SJCRH30 (cell line): ENCODE measurements around the gene TRAPPC1. TPM values are rescaled to one million over a fixed set of nuclear protein-coding genes. Genes with fewer than 3 reads are reported as not detected.
A peak's percentile ranks its signal among the peaks of the same experiment; 100 is the strongest.

Experiments used
- DNase-seq, 2 experiments: peaks; one replicate each; pipeline ENCODE4 v3.0.0-alpha.2; 2015 to 2020
- H3K27ac ChIP-seq: fragments of 250-450 bp; sonication (Bioruptor Pico); 2 replicates; pipeline ENCODE4 v1.5.1; 2020; ENCODE audit warnings: mild to moderate bottlenecking, moderate library complexity
- H3K27me3 ChIP-seq: fragments of 250-450 bp; sonication (Bioruptor Pico); 2 replicates; pipeline ENCODE4 v1.5.1; 2020; ENCODE audit warnings: mild to moderate bottlenecking, moderate library complexity
- H3K36me3 ChIP-seq: fragments of 250-450 bp; sonication (Bioruptor Pico); 2 replicates; pipeline ENCODE4 v1.5.1; 2020; ENCODE audit warnings: mild to moderate bottlenecking, moderate library complexity
- H3K4me1 ChIP-seq: fragments of 250-450 bp; sonication (Bioruptor Pico); 2 replicates; pipeline ENCODE4 v1.5.1; 2020; ENCODE audit warnings: mild to moderate bottlenecking, moderate library complexity
- H3K4me3 ChIP-seq: fragments of 250-450 bp; sonication (Bioruptor Pico); 2 replicates; pipeline ENCODE4 v1.5.1; 2020; ENCODE audit warnings: mild to moderate bottlenecking, moderate library complexity
- H3K9me3 ChIP-seq: fragments of 250-450 bp; sonication (Bioruptor Pico); replicated peaks from 2 replicates; pipeline ENCODE4 v1.5.1; 2020; ENCODE audit warnings: mild to moderate bottlenecking, moderate library complexity
- total RNA-seq: library from RNA; depleted of rRNA; stranded (reverse); fragments of >200 nt; shearing (Covaris generic); gene quantifications from 2 replicates; pipeline ENCODE4 v1.2.3, GENCODE V29; 2014

Gene TRAPPC1
- total RNA-seq, 1 experiment from 2014 or later, result 38.8 TPM

DNA sequence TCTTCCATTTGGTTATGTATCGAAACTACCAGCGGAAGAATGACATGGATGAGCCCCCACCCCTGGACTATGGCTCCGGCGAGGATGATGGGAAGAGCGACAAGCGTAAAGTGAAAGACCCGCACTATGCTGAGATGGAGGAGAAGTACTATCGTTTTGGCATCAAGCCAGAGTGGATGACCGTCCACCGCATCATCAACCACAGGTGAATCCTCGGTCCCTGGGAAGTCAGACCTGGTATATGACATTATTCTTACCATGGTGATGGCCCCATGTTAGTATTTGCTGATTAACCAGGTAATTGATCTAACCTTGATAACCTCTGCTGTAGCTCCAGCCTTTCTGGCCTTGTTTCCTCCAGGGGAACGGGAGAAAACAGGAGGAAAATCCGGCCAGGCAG lies 34.7 kb downstream of the TRAPPC1 start:
- H3K27me3 ChIP-seq, result no peaks in the 10 kb centered on the region
- no peak for DNase-seq

DNA sequence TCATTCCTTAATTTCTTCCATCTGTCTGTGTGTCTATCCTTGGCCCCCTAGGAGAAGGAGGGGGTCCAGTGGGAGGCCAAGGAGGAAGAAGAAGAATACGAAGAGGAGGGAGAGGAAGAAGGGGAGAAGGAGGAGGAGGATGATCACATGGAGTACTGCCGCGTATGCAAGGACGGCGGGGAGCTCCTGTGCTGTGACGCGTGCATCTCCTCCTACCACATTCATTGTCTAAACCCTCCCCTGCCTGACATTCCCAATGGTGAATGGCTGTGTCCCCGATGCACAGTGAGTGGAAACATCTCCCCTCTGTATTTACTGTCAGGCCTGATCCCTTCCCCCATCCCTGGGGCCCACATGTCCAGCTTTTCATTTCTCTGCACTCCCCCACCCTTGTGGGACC lies 36.9 kb downstream of the TRAPPC1 start:
- H3K9me3 ChIP-seq, result no peaks in the 10 kb centered on the region

More for the DNA sequence above, 34.7 kb downstream of the TRAPPC1 start:
- H3K27ac ChIP-seq, result no peak overlapping the region
- H3K4me3 ChIP-seq, result no peak overlapping the region
- no peaks in the 10 kb centered on the region for H3K9me3 ChIP-seq
- H3K36me3 ChIP-seq, result peaks cover 81% of the 10 kb centered on the region
- peaks cover 25% of the 10 kb centered on the region for H3K4me1 ChIP-seq

GRCh38 chr17:7894226-7894625 lies 37.5 kb downstream of the TRAPPC1 start:
- H3K27me3 ChIP-seq, result no peaks in the 10 kb centered on the region
- DNase-seq, result no peak
- no peaks in the 10 kb centered on the region for H3K9me3 ChIP-seq
- H3K4me3 ChIP-seq, result no peak overlapping the region
- H3K4me1 ChIP-seq, result peaks cover 54% of the 10 kb centered on the region
- peak overlapping the region; percentile 70 for H3K27ac ChIP-seq
- peaks cover 81% of the 10 kb centered on the region for H3K36me3 ChIP-seq

More for the DNA sequence above, 36.9 kb downstream of the TRAPPC1 start:
- Histone ChIP-seq H3K27me3 (no peaks in the 10 kb centered on the region), H3K36me3 (peaks cover 82% of the 10 kb centered on the region), H3K4me3 (no peak overlapping the region), H3K4me1 (peaks cover 48% of the 10 kb centered on the region), H3K27ac (no peak overlapping the region)
- DNase-seq, result no peak

- Histone ChIP-seq H3K9me3 (no peaks in the 10 kb centered on the region), H3K4me1 (peaks cover 59% of the 10 kb centered on the region), H3K4me3 (no peak overlapping the region), H3K27me3 (no peaks in the 10 kb centered on the region), H3K27ac (peak overlapping the region; percentile 70), H3K36me3 (peaks cover 72% of the 10 kb centered on the region)
- peak; percentile 78 to 82 for DNase-seq
These were observed 38.4 kb downstream of the TRAPPC1 start for GRCh38 chr17:7893187-7893880.

DNA sequence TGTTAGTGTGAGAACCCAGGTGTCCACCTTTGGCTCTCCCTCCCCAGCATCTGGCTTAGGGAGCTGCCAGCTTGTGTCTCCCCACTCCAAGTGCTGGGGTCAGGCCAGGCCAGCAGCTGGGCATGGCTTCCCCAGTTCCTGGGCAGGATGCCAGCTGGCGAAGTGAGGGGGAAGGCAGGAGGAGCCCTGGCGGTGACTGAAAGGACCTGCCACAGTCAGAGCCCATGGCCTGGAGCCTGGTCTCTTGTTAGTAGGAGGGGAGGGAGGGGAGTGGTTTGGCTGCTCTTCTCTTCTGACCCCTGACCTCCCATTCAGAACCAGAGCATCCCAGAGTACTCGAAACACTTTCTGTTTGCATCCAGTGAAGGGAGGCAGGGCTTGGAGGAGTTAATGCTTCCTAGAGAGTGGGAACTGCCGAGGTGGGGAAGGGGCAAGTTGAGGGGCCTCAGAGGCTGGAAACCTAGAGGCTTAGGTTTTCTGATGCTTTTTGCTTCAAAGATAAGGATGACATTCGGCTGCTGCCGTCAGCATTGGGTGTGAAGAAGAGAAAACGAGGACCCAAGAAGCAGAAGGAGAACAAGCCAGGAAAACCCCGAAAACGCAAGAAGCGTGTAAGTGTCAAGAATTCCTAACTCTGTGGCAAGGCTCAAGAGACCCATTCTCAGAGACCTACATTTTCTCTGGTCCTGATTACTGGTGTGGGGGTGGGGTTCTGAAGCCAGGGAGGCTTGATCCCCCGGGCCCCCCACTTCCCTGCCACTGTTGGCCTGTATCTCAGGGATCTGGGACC lies 42.4 kb downstream of the TRAPPC1 start:
- peak overlapping the region; percentile 73 for H3K4me3 ChIP-seq
- H3K4me1 ChIP-seq, result peaks cover 52% of the 10 kb centered on the region
- DNase-seq, result peak; percentile 95 to 97
- H3K27me3 ChIP-seq, result no peaks in the 10 kb centered on the region
- H3K36me3 ChIP-seq, result peaks cover 36% of the 10 kb centered on the region
- H3K9me3 ChIP-seq, result no peaks in the 10 kb centered on the region
- H3K27ac ChIP-seq, result peak overlapping the region; percentile 81

DNA sequence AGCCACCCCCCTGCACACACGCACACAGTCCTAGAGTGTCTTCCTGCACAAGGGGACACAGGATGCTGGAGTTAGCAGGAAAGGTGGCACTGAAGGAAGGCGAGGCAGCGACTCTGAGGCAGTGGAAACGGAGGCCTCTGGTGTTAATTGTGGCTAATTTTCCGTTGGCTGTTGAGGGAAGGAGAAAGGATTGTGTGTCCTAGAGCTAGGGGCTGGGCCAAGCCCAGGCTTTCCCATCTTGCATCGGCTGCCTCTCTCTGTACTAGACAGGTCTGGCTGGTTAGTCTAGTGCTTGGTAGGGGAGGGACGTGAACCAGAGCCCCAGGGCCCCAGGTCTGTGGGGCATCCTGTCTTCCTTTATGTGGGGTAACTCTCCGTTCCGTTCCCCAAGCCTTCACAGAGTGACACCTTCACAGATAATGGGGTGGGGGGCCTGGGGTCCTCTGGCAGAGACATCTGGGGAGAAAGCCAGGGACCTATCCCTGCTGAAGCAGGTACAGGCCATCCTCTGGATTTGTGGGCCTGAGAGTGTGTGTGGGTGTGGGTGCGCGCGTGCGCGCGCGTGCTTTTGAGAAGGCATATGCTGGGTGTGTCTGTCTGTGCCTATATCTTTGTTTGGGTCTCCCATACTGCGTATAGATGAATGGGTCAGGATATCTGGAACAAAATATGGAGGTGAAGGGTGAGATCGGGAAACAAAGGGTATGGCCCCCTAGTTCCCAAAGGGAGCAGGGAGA lies 43.4 kb downstream of the TRAPPC1 start, which contains the start of gene CHD3:
CHD3 (plus strand) TSS at position 606 of the 737 bp plus-strand sequence. CDS start 212 bp downstream, outside the sequence.
- H3K4me3 ChIP-seq, result peak within 1 kb of the TSS; percentile 73
- H3K9me3 ChIP-seq, result no peaks in the 10 kb centered on the region
- no peaks in the 10 kb centered on the region for H3K27me3 ChIP-seq
- H3K36me3 ChIP-seq, result peaks cover 28% of the 10 kb centered on the region
- peaks cover 42% of the 10 kb centered on the region for H3K4me1 ChIP-seq
- DNase-seq, result peak; percentile 29 to 31
- H3K27ac ChIP-seq, result peak within 1 kb of the TSS; percentile 81

DNA sequence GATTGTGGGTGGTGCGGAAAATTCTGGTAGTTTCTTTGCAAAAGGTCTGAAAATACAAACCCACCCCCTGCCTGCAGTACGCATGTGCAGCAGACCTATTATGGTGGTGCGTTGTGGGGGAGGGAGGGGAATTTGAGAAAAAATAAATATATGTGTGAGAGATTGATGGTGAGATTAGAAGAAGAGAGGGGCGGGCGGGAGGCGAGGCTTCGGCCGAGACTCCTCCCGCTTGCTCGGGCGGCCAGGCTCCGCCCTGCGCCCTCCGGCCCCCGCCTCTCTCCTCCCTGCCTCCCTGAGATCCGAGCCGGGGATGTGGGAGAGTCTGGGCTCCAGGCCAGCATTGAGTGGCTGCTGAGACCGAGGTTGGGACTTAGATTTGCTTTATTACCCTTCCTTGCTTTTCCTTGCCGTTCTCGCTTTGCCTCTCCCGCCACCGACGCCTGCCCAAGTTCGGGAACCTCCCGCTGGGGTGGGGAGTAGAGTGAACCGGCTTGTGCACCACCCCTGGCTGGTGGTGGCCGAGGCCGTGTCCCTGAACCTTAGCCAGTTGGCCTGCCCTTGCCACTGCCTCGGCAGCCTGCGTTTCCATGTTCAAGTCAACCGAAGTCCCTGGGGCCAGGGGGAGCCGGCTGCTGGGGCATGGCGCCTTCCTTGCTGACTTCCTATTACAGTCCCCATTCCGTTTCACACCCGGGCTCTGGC lies 44.1 kb downstream of the TRAPPC1 start:
- Histone ChIP-seq H3K36me3 (peaks cover 28% of the 10 kb centered on the region), H3K27ac (peak overlapping the region; percentile 99), H3K4me3 (peak overlapping the region; percentile 73), H3K4me1 (peaks cover 37% of the 10 kb centered on the region), H3K27me3 (no peaks in the 10 kb centered on the region), H3K9me3 (no peaks in the 10 kb centered on the region)
- peak; percentile 91 to 94 for DNase-seq

DNA sequence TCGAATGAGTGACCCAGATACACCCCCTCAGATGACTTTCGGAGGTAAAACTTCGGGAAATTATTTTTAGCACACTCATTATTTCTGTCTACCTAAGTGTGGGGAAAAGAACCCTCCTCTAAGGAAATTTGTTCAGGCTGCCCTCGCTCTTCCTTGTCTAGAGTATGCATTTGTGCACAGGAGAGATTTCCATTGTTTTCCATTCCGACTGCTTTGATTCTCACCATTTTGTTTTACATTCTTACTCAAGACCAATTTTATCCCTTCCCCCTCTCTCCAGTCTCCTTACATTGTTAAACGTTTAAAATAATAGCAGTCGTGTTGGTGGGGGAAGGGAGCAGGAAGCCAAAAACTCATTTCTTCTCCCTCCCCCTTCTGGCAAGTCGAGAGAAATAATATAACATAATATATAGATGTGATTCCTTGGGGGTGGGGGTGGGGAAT lies 44.7 kb downstream of the TRAPPC1 start:
- peak overlapping the region; percentile 73 for H3K4me3 ChIP-seq
- no peaks in the 10 kb centered on the region for H3K27me3 ChIP-seq
- H3K9me3 ChIP-seq, result no peaks in the 10 kb centered on the region
- peaks cover 26% of the 10 kb centered on the region for H3K36me3 ChIP-seq
- peak overlapping the region; percentile 99 for H3K27ac ChIP-seq
- H3K4me1 ChIP-seq, result peaks cover 33% of the 10 kb centered on the region
- no peak for DNase-seq

GRCh38 chr17:7886227-7887037 lies 45.3 kb downstream of the TRAPPC1 start:
- peak; percentile 37 to 44 for DNase-seq

GRCh38 chr17:7885367-7886226 lies 46.1 kb downstream of the TRAPPC1 start:
- Histone ChIP-seq H3K36me3 (peaks cover 14% of the 10 kb centered on the region), H3K4me1 (peaks cover 19% of the 10 kb centered on the region)

More at GRCh38 chr17:7886227-7887037, 45.3 kb downstream of the TRAPPC1 start:
- H3K27ac ChIP-seq, result peak overlapping the region; percentile 99
- peaks cover 27% of the 10 kb centered on the region for H3K4me1 ChIP-seq
- H3K36me3 ChIP-seq, result peaks cover 20% of the 10 kb centered on the region
- no peaks in the 10 kb centered on the region for H3K9me3 ChIP-seq
- H3K4me3 ChIP-seq, result peak overlapping the region; percentile 73
- H3K27me3 ChIP-seq, result no peaks in the 10 kb centered on the region

GRCh38 chr17:7884581-7885366 lies 47.0 kb downstream of the TRAPPC1 start:
- peaks cover 13% of the 10 kb centered on the region for H3K36me3 ChIP-seq
- no peaks in the 10 kb centered on the region for H3K27me3 ChIP-seq
- peak overlapping the region; percentile 99 for H3K27ac ChIP-seq
- H3K4me3 ChIP-seq, result peak overlapping the region; percentile 73
- no peak for DNase-seq
- no peaks in the 10 kb centered on the region for H3K9me3 ChIP-seq
- H3K4me1 ChIP-seq, result peaks cover 10% of the 10 kb centered on the region

More at GRCh38 chr17:7885367-7886226, 46.1 kb downstream of the TRAPPC1 start:
- Histone ChIP-seq H3K27me3 (no peaks in the 10 kb centered on the region), H3K4me3 (peak overlapping the region; percentile 73), H3K9me3 (no peaks in the 10 kb centered on the region), H3K27ac (peak overlapping the region; percentile 99)
- DNase-seq, result peak; percentile 96 to 97

DNA sequence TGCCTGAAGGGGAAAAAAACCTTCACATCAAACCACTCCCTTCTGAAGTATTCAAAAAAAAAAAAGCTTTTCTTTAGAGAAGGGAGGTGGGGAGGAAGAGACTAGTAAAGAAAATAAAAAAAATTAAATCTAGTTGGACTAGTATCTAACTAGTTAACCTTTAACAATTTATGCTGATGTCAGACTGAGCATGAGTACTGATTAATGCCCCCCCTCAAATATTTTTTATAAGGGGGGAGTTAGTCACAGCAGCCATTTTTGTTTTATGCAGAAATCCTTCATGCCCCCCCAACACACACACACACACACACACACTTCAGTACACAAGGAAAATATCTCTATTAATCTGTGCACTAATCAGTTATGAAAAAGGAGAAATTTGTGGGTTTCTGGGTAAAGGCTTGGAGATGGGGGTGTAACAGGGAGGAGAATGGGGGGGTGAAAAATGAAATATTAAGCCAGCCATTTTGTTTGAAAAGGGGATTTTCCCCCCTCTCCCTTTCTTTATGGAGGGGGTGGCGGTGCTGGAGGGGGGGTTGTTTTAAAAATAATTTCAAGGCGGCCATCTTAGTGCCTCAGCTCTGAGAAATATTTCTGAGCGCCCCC lies 47.9 kb downstream of the TRAPPC1 start:
- peaks cover 14% of the 10 kb centered on the region for H3K36me3 ChIP-seq
- peaks cover 4% of the 10 kb centered on the region; the same call in 1 of the 2 replicates for H3K4me1 ChIP-seq
- H3K27me3 ChIP-seq, result no peaks in the 10 kb centered on the region
- H3K27ac ChIP-seq, result peak overlapping the region; percentile 86
- H3K4me3 ChIP-seq, result peak overlapping the region; percentile 56
- H3K9me3 ChIP-seq, result no peaks in the 10 kb centered on the region
- peak in 1 of 2 experiments; percentile 38 for DNase-seq
